GM12891 (cell line): ENCODE measurements around the gene MBNL2.

Source experiments
- PAX5 ChIP-seq: IDR thresholded peaks from 2 replicates; pipeline ENCODE4 v1.6.1; 2011; ENCODE audit warnings: low read length, moderate library complexity, mild to moderate bottlenecking; ENCODE audit not compliant: insufficient read depth, severe bottlenecking
- POLR2A ChIP-seq: IDR thresholded peaks from 2 replicates; pipeline ENCODE4 v1.6.1; 2011; ENCODE audit warnings: low read depth, low read length, control low read depth
- POLR2AphosphoS5 ChIP-seq: IDR thresholded peaks from 2 replicates; pipeline ENCODE4 v1.6.1; 2011; ENCODE audit warnings: low read depth, low read length, control low read depth
- POU2F2 ChIP-seq: IDR thresholded peaks from 2 replicates; pipeline ENCODE4 v1.6.1; 2011; ENCODE audit warnings: low read depth, mild to moderate bottlenecking, control low read depth, low read length, moderate library complexity
- TAF1 ChIP-seq: IDR thresholded peaks from 2 replicates; pipeline ENCODE4 v1.6.1; 2011; ENCODE audit warnings: low read depth, low read length, control low read depth

DNA sequence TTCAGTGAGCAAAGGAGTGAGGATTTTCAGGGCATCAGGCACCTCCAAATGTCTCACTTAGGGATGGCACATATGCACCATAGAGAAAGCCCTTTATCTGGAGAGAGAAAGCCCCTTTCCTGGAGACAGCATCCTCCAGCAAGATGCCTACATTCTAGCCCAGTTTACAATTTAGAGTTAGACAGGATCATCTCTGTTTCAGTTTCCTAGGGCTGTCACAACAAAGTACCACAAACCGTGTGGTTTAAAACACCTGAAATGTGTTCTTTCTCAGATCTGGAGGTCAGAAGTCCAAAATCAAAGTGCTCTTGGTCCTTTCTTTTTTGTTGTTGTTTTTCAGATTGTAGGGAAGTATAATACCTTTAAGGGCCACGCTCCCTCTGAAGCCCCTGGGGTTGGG lies 61.8 kb downstream of the MBNL2 start:
- TF ChIP-seq PAX5 = no peak
- no peak for TF ChIP-seq TAF1
- no peak for TF ChIP-seq POLR2A
- TF ChIP-seq POLR2AphosphoS5 = no peak
- no peak for TF ChIP-seq POU2F2
